ENCODE data around the gene MADCAM1. TPM values are rescaled to one million over a fixed set of nuclear protein-coding genes. Genes with fewer than 3 reads are reported as not detected.
"Not testable (repeated sequence)": the region's sequence is repeated elsewhere in the genome, so short reads cannot be mapped to it uniquely, and the experiment has no call there.

Gene MADCAM1
- total and polyA plus RNA-seq, 2 donors (not counting 1 experiment from before 2014, with no cell fraction given), result 0.70 to 2.5 TPM

DNA sequence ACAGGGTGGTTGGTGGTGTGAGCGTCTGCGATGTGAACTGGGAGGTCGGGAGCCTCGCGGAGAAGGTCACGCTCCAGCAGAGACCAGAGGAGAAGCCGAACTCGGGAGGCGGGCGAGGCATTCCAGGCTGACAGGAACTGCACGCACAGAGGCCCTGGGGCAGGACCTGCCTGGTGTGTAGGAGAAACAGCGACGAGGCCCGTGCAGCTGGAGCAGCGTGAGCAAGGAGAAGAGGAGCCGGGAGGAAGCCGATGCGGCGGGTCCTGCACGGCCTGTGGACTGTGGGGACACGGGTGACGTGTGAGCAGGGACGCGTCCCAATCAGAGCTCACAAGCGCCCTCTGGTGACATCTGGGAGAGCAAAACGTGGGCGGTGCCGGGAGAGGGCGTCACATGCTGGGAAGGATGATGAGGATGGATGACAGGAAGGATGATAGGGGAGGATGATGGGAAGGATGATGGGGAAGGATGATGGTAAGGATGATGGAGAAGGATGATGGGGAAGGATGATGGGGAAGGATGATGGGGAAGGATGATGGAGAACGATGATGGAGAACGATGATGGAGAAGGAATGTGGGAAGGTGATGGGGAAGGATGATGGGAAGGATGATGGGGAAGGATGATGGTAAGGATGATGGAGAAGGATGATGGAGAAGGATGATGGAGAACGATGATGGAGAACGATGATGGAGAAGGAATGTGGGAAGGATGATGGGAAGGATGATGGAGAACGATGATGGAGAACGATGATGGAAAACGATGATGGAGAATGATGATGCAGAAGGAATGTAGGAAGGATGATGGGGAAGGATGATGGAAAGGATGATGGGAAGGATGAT lies 16.1 kb upstream of the MADCAM1 start:
- Histone ChIP-seq H3K79me2 (ENCODE audit: control insufficient read depth, insufficient read depth, low read length) (no peaks in the 10 kb centered on the region), H3K9me3 (ENCODE audit: control extremely low read depth in 1 of 3, control insufficient read depth in 2 of 3, insufficient read depth in 1 of 3, low read length in 2 of 3) (peaks cover 0 to 18% (median 0%) of the 10 kb centered on the region in 3 donors), H2AFZ (ENCODE audit: insufficient read depth, low read depth, low read length, poor library complexity, severe bottlenecking) (peak overlapping the region; percentile 55), H3K9ac (ENCODE audit: low read length) (no peak overlapping the region), H3K27ac (ENCODE audit: low read length in 2 of 2) (no peak overlapping the region), H3K27me3 (replicated peaks in 1 of 4; ENCODE audit: control extremely low read depth in 1 of 4, control insufficient read depth in 3 of 4, insufficient read depth in 4 of 4, low read length in 3 of 4) (peaks cover 0 to 8% (median 4%) of the 10 kb centered on the region in 4 experiments), H3K4me1 (ENCODE audit: control insufficient read depth in 2 of 2, insufficient read depth in 2 of 2, low read length in 2 of 2) (peaks cover 0 to 6% of the 10 kb centered on the region in 2 donors), H3K4me2 (replicated peaks; ENCODE audit: low read depth, low read length, poor library complexity, severe bottlenecking) (peak overlapping the region; percentile 13), H3K4me3 (ENCODE audit: control extremely low read depth in 1 of 5, extremely low read depth in 1 of 5, insufficient read depth in 1 of 5, low read depth in 2 of 5, low read length in 4 of 5) (no peak overlapping the region), H3K36me3 (replicated peaks in 1 of 2; ENCODE audit: control extremely low read depth in 1 of 2, control insufficient read depth in 1 of 2, extremely low read depth in 1 of 2, insufficient read depth in 2 of 2, low read length in 1 of 2) (no peaks in the 10 kb centered on the region), H4K20me1 (ENCODE audit: control insufficient read depth, insufficient read depth, low read length, poor library complexity, severe bottlenecking) (no peaks in the 10 kb centered on the region)
- TF ChIP-seq, protein P1, sequence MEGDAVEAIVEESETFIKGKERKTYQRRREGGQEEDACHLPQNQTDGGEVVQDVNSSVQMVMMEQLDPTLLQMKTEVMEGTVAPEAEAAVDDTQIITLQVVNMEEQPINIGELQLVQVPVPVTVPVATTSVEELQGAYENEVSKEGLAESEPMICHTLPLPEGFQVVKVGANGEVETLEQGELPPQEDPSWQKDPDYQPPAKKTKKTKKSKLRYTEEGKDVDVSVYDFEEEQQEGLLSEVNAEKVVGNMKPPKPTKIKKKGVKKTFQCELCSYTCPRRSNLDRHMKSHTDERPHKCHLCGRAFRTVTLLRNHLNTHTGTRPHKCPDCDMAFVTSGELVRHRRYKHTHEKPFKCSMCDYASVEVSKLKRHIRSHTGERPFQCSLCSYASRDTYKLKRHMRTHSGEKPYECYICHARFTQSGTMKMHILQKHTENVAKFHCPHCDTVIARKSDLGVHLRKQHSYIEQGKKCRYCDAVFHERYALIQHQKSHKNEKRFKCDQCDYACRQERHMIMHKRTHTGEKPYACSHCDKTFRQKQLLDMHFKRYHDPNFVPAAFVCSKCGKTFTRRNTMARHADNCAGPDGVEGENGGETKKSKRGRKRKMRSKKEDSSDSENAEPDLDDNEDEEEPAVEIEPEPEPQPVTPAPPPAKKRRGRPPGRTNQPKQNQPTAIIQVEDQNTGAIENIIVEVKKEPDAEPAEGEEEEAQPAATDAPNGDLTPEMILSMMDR (IDR thresholded peaks at IDR 0.05), result peak; percentile 25
- no peak for TF ChIP-seq EZH2 (IDR thresholded peaks at IDR 0.05; ENCODE audit: borderline replicate concordance, insufficient read depth, low read depth, low read length, poor library complexity, severe bottlenecking)
- 50% methylated on average over 36 of the region's 36 CpGs for WGBS (ENCODE audit: insufficient coverage)
- Mint-ChIP-seq H3K27ac (peak overlapping the region; percentile 7), H3K4me1 (peaks cover 4% of the 10 kb centered on the region), H3K27me3 (peaks cover 6% of the 10 kb centered on the region), H3K4me3 (peak overlapping the region; percentile 52), H3K9me3 (ENCODE audit: insufficient read depth) (peaks cover 4% of the 10 kb centered on the region)
- ATAC-seq (ENCODE audit: low read depth), result peak; percentile 39
- ChIA-PET CTCF (no interaction called here), POLR2A (interaction anchor here (0.9 kb wide), 1 partner anchor 26 kb away, joined by 3 read pairs; no protein-coding TSS in a partner anchor)
- intact Hi-C loops (cut with micrococcal nuclease), result no loop called here
- DNase-seq, result peak; percentile 55

GRCh38 chr19:481100-481499 lies 15.2 kb upstream of the MADCAM1 start:
- H3K4me1 Mint-ChIP-seq; H4K20me1 ChIP-seq (ENCODE audit: control insufficient read depth, insufficient read depth, low read length, poor library complexity, severe bottlenecking); H3K4me3 ChIP-seq (ENCODE audit: control extremely low read depth in 1 of 5, extremely low read depth in 1 of 5, insufficient read depth in 1 of 5, low read depth in 2 of 5, low read length in 4 of 5); ATAC-seq (ENCODE audit: low read depth); H2AFZ ChIP-seq (ENCODE audit: insufficient read depth, low read depth, low read length, poor library complexity, severe bottlenecking); H3K4me3 Mint-ChIP-seq; H3K36me3 ChIP-seq (replicated peaks in 1 of 2; ENCODE audit: control extremely low read depth in 1 of 2, control insufficient read depth in 1 of 2, extremely low read depth in 1 of 2, insufficient read depth in 2 of 2, low read length in 1 of 2); H3K27ac ChIP-seq (ENCODE audit: low read length in 2 of 2); H3K4me1 ChIP-seq (ENCODE audit: control insufficient read depth in 2 of 2, insufficient read depth in 2 of 2, low read length in 2 of 2); CTCF ChIA-PET; H3K79me2 ChIP-seq (ENCODE audit: control insufficient read depth, insufficient read depth, low read length); H3K9ac ChIP-seq (ENCODE audit: low read length); H3K4me2 ChIP-seq (replicated peaks; ENCODE audit: low read depth, low read length, poor library complexity, severe bottlenecking); POLR2A ChIA-PET; intact Hi-C loops (cut with micrococcal nuclease); H3K9me3 Mint-ChIP-seq (ENCODE audit: insufficient read depth); H3K27me3 Mint-ChIP-seq; H3K27ac Mint-ChIP-seq; DNase-seq: not testable (repeated sequence)
- WGBS (ENCODE audit: insufficient coverage), result 97% methylated on average over 3 of the region's 3 CpGs
- H3K9me3 ChIP-seq (ENCODE audit: control extremely low read depth in 1 of 3, control insufficient read depth in 2 of 3, insufficient read depth in 1 of 3, low read length in 2 of 3), result peaks cover 0 to 21% (median 0%) of the 10 kb centered on the region in 3 donors
- H3K27me3 ChIP-seq (replicated peaks in 1 of 4; ENCODE audit: control extremely low read depth in 1 of 4, control insufficient read depth in 3 of 4, insufficient read depth in 4 of 4, low read length in 3 of 4), result peaks cover 0 to 16% (median 7%) of the 10 kb centered on the region in 4 experiments

Data from B cell (primary cell).